ENCODE data around the gene KIF5A.

Gene KIF5A

DNA sequence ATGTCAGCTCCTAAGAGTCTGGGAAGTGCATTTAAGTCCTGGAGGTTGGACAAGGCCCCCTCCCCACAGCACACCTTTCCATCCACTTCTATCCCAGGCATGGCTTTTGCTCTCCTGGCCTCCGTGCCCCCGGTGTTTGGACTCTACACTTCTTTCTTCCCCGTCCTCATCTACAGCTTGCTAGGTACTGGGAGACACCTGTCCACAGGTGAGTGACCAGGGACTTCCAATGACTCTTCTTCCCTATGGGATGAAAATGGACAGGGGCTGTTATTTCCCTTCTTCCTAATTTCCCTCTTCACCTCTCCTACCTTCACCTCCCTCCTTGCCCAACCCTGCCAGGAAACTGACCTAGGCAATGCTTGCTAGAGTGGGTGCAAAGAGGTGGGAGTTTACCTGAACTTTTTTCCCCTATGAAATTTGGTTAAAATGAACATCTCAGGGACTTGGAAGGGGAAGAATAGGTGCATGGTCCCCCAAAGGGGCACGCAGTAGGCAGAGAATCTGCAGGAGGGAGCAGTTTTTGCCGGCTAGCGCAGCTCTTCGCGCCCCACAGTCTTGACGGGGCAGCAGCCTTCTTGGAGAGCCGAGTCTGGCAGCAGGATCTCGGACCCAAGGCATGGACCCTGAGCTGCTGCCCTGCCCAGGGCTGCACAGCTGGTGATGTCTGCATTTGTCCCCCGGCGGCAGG is 70.5 kb downstream of the KIF5A start:
- no peak for DNase-seq (ENCODE audit: low read depth)

DNA sequence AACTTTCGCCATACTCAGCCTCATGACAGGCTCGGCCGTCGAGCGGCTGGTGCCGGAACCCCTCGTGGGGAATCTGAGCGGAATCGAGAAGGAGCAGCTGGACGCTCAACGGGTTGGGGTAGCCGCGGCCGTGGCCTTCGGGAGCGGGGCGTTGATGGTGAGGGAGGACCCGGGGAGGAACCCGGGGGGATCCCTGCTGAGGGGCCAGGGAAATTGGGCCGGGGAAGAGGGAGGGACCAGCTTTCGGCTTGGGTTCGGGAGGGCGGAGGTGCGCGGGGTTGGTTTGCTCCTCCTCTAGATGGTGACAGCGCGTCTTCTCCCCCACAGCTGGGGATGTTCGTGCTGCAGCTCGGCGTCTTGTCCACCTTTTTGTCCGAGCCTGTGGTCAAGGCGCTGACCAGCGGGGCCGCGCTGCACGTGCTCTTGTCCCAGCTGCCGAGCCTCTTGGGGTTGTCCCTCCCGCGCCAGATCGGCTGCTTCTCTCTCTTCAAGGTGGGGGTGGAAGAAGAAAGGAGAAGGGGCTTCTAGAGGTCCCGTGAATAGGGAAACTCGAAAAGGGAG is 71.2 kb downstream of the KIF5A start:
- DNase-seq (ENCODE audit: low read depth): no peak

GRCh38 chr12:57621497-57622292 is 71.9 kb downstream of the KIF5A start:
- DNase-seq (ENCODE audit: low read depth): no peak

GRCh38 chr12:57622293-57623245 is 72.7 kb downstream of the KIF5A start:
- no peak for DNase-seq (ENCODE audit: low read depth)

- no peak for DNase-seq (ENCODE audit: low read depth)
Measured at GRCh38 chr12:57623385-57623784, 73.5 kb downstream of the KIF5A start.

GRCh38 chr12:57623811-57624390 is 74.1 kb downstream of the KIF5A start:
- no peak for DNase-seq (ENCODE audit: low read depth)

DNA sequence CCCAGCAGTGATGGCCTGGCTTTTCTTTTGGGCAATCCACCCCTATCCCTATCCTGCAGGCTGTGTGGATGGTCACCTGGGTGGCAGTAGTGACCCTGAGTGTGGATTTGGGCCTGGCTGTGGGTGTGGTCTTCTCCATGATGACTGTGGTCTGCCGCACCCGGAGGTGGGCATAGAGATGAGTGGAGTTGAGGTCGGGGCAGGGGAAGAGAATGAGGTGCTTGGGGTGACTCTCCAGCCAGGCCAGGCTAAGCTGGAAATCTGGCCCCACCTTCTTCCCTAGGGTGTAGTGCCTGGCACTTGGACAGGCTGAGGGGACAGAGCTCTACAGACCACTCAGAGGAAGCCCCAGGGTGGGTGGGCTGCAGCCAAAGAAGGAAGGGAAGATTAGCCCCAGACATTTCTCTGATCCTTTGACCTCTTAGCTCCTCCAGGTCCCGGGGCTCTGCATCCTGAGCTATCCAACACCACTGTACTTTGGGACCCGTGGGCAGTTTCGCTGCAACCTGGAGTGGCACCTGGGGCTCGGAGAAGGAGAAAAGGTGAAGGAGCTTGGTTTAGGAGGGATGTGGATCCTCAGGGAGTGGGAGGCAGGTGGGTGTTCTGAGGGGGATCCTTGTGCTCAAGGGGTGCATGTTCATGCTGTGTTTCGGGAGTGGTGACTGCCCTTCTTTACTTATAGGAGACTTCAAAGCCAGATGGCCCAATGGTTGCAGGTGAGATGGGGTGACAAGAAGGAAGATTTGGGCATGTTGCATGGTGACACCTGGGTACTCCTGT is 74.8 kb downstream of the KIF5A start:
- no peak for DNase-seq (ENCODE audit: low read depth)

DNA sequence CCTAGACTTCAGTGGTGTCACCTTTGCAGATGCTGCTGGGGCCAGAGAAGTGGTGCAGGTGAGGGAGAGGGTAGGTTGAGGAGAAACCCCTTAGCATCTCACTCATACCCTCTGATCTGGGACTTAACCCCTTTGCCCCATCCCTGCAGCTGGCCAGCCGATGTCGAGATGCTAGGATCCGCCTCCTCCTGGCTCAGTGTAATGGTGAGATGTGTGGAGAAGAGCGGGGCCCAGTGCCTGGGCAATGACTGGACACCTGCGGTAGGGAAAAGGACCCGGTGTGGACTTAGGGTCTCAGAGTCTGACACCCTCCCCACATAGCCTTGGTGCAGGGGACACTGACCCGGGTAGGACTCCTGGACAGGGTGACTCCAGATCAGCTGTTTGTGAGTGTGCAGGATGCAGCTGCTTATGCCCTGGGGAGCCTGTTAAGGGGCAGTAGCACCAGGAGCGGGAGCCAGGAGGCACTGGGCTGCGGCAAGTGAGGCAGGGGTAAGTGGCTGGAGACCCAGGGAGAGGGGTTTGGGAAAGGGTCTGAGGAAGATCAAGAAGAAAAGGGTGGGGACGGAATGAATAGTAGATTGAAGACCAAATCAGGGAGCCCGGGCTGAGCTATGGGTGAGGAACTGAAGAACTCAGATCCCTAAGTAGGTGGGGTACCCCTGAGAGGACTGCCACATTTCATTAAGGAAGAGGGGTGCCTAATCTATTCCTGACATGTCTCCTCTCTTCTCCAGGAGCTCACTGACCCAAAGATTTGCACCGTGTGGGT is 75.6 kb downstream of the KIF5A start:
- no peak for DNase-seq (ENCODE audit: low read depth)

DNA sequence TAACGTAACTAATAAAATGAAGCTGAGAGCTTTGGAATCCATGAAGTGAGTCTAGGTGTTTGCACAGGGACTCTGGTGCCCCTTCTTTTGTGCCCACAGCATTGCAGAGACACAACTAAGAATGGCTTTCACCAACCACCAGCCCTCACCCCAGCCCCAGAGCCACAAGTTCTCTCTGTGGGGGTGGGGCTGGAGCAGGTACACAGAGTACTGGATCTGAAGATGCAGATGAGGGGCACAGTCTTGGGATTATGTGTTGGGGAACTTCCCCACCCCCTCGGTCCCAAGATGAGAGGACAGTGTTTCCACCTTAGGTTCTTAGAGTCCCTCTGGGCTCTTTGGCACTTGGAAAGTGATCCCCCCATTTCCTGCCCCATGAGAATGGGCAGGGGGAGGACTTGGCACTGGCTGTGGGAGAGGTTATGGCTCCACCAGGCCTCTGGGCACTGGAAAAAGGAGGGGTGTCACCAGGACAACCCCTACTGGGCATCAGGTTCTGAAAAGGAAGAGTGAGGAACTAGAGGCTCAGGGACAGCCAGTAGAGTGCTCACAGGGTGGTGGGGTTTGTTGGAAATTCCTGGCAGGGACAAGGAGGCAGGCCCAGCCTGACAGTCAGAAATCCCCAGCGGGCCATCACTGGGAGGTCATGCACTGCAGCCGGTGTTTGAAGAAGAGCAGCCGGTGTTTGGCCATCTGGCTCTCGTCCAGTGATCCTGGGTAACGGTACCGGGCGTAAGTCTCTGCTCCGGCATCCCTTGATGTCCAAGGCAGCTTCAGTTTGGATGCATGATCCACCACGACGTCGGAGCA is 76.5 kb downstream of the KIF5A start:
- DNase-seq (ENCODE audit: low read depth): no peak

- no peak for DNase-seq (ENCODE audit: low read depth)
Measured at GRCh38 chr12:57626921-57627445, 77.1 kb downstream of the KIF5A start.

DNA sequence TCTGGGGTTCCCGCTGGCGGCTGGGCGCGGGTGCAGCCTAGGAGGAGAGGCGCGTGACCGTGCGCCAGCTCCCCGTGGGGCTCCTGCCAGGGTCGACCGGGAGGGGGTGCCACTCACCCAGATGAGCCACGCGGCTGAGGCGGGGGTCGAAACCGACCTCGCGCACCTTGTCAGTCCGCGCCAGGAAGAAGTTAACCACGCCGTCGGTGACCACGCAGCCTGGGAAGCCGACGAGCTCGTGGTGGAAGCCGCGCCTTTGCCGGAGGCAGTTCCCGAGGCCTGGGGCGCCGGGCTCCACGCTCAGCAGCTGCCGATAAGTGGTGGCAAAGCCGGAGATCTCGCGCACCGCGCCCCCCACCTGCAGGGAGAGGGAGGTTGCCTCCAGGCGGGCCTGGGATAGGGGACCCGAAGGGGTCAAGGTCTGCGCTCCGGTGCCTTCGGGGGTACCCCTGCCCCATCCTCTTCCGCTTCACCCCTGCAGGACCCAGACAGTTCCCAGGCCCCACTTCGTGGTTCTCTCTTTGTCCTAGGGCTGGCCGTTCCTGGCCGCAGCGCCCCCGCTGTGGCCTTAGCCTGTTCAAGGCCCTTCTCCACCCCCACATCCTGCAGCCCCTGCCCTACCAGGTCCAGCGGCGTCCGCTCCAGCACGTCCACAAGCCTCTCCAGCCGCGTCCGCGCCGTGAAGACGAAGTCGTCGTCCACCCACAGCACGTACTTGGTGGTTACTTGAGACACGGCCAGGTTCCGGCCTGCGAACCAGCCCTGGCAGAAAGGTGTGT is 77.8 kb downstream of the KIF5A start:
- no peak for DNase-seq (ENCODE audit: low read depth)

- DNase-seq (ENCODE audit: low read depth): no peak
Measured at GRCh38 chr12:57628280-57629191, 78.7 kb downstream of the KIF5A start.

- no peak for DNase-seq (ENCODE audit: low read depth)
Measured at GRCh38 chr12:57629897-57630471, 80.1 kb downstream of the KIF5A start.

DNA sequence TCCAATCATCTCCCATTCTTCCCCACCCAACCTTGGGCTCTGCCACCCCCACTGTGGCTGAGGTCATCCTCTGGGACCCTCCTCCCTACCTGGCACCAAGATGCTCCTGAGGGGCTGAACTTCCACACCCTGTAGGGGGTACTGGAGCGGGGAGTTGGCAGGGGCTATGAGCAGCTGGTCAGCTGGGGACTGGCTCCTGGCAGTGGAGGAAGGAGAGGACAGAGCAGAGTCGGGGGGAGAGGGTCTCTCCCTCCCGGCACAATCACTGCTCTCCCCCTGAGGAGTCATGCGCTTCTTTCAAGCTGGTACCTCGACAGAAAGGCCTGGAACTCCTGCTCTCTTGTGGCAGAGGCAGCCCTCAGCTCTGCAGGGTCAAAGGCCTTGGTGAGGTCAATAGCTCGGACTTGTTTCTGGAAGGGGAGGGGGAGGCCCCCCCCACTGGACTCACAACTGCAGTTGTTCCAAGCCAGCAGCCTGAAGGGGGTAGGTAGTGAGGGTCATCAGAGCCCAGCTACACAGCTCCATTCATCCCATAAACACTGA is 81.1 kb downstream of the KIF5A start:
- no peak for DNase-seq (ENCODE audit: low read depth)

GRCh38 chr12:57631566-57632072 is 81.8 kb downstream of the KIF5A start:
- no peak for DNase-seq (ENCODE audit: low read depth)

Measured in activated T-helper 1 cell treated with Interleukin-2 at 50 U/mL for 16 hours (primary cell).